Transverse colon (tissue), 3 donors: ENCODE data around the gene SHB.

Experiments used
- POLR2A ChIP-seq: fragments of 450-650 bp; IDR thresholded peaks from one replicate; pipeline ENCODE4 v1.6.1; 2016; ENCODE audit warnings: antibody characterized with exemption, mild to moderate bottlenecking, moderate library complexity
- TF ChIP-seq, protein P1 (sequence below), 5 experiments: fragments of 200-600 bp in 3 of 5; fragments of 450-650 bp in 2 of 5; sonication (generic) in 3 of 5; IDR thresholded peaks; 1 replicate in 2 of 5; 2 replicates in 3 of 5; pipeline ENCODE4 v1.5.1; 2016 to 2017; ENCODE audit warnings: antibody characterized with exemption in 5 of 5, inconsistent platforms in 3 of 5, mild to moderate bottlenecking in 2 of 5, moderate library complexity in 1 of 5

DNA sequence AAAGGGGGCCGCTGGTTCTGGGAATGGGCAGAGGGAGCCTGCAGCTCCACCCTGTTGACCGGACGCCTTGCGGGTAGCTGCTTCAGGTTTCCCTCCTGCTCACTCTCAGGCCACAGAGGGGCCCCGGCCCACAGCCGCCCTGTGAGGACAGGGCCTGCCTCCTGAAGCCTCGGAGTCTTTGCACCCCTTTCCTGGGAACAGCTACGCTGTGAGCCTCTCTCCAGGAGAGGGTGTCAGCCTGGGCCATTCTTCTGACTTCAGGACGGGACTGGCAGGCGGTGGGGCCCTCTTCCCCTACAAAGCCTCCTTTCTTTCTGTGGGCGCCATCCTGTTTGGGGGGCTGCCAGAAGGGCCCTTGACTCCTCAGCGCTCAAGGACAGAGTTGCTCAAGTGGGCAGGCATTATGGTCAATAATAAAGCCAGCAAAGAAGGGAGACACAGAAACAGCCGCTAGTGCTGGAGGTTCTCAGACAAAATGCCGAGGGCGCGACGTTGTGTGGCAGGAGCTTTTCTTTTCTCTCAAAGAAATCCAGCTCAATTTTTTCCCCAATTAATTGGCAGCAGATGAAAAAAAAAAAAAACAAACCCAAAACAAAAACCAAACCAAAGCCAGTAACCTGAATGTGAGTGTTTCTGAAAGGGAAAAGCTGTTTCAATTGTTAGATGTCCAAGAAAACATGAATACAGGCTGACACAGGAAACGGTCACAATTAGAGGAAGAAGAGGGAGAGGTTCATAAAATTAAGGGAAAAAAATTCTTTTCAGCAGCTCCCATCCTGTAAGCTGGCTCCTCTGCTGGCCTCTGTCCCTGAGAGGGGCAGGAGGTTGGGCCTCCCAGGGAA, 152.3 kb downstream of the SHB start:
- TF ChIP-seq POLR2A: no peak
- TF ChIP-seq, protein P1, sequence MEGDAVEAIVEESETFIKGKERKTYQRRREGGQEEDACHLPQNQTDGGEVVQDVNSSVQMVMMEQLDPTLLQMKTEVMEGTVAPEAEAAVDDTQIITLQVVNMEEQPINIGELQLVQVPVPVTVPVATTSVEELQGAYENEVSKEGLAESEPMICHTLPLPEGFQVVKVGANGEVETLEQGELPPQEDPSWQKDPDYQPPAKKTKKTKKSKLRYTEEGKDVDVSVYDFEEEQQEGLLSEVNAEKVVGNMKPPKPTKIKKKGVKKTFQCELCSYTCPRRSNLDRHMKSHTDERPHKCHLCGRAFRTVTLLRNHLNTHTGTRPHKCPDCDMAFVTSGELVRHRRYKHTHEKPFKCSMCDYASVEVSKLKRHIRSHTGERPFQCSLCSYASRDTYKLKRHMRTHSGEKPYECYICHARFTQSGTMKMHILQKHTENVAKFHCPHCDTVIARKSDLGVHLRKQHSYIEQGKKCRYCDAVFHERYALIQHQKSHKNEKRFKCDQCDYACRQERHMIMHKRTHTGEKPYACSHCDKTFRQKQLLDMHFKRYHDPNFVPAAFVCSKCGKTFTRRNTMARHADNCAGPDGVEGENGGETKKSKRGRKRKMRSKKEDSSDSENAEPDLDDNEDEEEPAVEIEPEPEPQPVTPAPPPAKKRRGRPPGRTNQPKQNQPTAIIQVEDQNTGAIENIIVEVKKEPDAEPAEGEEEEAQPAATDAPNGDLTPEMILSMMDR (IDR thresholded peaks at IDR 0.05): no peak
